GM12865 (cell line): ENCODE data around the gene ZNF577.
"Not testable (repeated sequence)": the region's sequence is repeated elsewhere in the genome, so short reads cannot be mapped to it uniquely, and the experiment has no call there.

Source experiments
- DNase-seq: peaks from one replicate; pipeline ENCODE4 v3.0.0; 2010; ENCODE audit warnings: low read depth
- H3K4me3 ChIP-seq: 2 replicates; pipeline ENCODE4 v1.5.1; 2011; ENCODE audit warnings: mild to moderate bottlenecking, low read depth, low read length, control low read depth
- CTCF ChIP-seq: IDR thresholded peaks from 2 replicates; pipeline ENCODE4 v1.5.1; 2011; ENCODE audit warnings: low read length, control low read depth, low read depth, inconsistent platforms; ENCODE audit not compliant: insufficient read depth; ENCODE audit errors: missing control alignments

The ZNF577 gene

GRCh38 chr19:51919606-51920005, 31.9 kb upstream of the ZNF577 start:
- no peak overlapping the region for H3K4me3 ChIP-seq
- TF ChIP-seq CTCF: no peak
- DNase-seq: no peak

GRCh38 chr19:51916167-51916566, 28.4 kb upstream of the ZNF577 start:
- no peak for TF ChIP-seq CTCF
- no peak overlapping the region for H3K4me3 ChIP-seq
- no peak for DNase-seq

GRCh38 chr19:51915324-51915867, 27.6 kb upstream of the ZNF577 start:
- no peak for TF ChIP-seq CTCF
- H3K4me3 ChIP-seq: no peak overlapping the region
- no peak for DNase-seq

GRCh38 chr19:51907981-51908380, 20.2 kb upstream of the ZNF577 start:
- not testable (repeated sequence) for H3K4me3 ChIP-seq

GRCh38 chr19:51906108-51906507, 18.4 kb upstream of the ZNF577 start:
- not testable (repeated sequence) for DNase-seq, H3K4me3 ChIP-seq

More at GRCh38 chr19:51907981-51908380, 20.2 kb upstream of the ZNF577 start:
- not testable (repeated sequence) for DNase-seq

- DNase-seq, H3K4me3 ChIP-seq: not testable (repeated sequence)
Observed at GRCh38 chr19:51905639-51906038, 17.9 kb upstream of the ZNF577 start.

- TF ChIP-seq CTCF: no peak
- no peak for DNase-seq
- H3K4me3 ChIP-seq: no peak overlapping the region
Observed at GRCh38 chr19:51905206-51905605, 17.5 kb upstream of the ZNF577 start.

GRCh38 chr19:51904331-51905165, 16.8 kb upstream of the ZNF577 start, which contains the start of gene ZNF649:
TSS of gene ZNF649 (minus strand) at chr19:51905017. CDS start at chr19:51900107, 4,910 bp downstream.
- no peak for TF ChIP-seq CTCF
- DNase-seq: peak; percentile 90
- H3K4me3 ChIP-seq: peak within 1 kb of the TSS; percentile 73
